SK-N-MC (cell line): ENCODE data around the gene CETP.

Experiments
- EZH2 ChIP-seq: fragments of 200-600 bp; sonication (generic); IDR thresholded peaks from one replicate; pipeline ENCODE4 v1.6.1; 2017; ENCODE audit warnings: antibody characterized with exemption
- FOXP2 ChIP-seq: optimal IDR thresholded peaks from 2 replicates; pipeline ENCODE3; 2011; ENCODE audit warnings: mild to moderate bottlenecking, moderate library complexity; ENCODE audit not compliant: insufficient read depth; ENCODE audit errors: extremely low read length, control extremely low read depth
- POLR2AphosphoS5 ChIP-seq: IDR thresholded peaks from 2 replicates; pipeline ENCODE4 v1.6.1; 2012; ENCODE audit warnings: mild to moderate bottlenecking, low read depth, low read length, borderline replicate concordance

GRCh38 chr16:56915336-56916119 is 46.2 kb upstream of the CETP start:
- TF ChIP-seq POLR2AphosphoS5 (no peak), EZH2 (no peak), FOXP2 (no peak)
